GM23248 (cell line): ENCODE results near the gene TTYH3. TPM values are rescaled to one million over a fixed set of nuclear protein-coding genes. Genes with fewer than 3 reads are reported as not detected.

Source experiments
- DNase-seq: peaks from one replicate; pipeline ENCODE4 v3.0.0-alpha.2; 2015
- H2AFZ ChIP-seq: fragments of 200-600 bp; sonication (generic); 2 replicates; pipeline ENCODE4 v1.6.1; 2016; ENCODE audit warnings: antibody characterized with exemption
- H3F3A ChIP-seq: fragments of 200-600 bp; sonication (generic); 2 replicates; pipeline ENCODE4 v1.6.1; 2016; ENCODE audit warnings: mild to moderate bottlenecking, antibody characterized with exemption, mixed run types; ENCODE audit not compliant: insufficient read depth
- H3K27ac ChIP-seq: fragments of 200-600 bp; sonication (generic); 2 replicates; pipeline ENCODE4 v1.5.1; 2016; ENCODE audit warnings: mild to moderate bottlenecking
- H3K27me3 ChIP-seq: fragments of 200-600 bp; sonication (generic); replicated peaks from 2 replicates; pipeline ENCODE4 v1.6.1; 2016; ENCODE audit warnings: mild to moderate bottlenecking; ENCODE audit not compliant: insufficient read depth
- H3K36me3 ChIP-seq: fragments of 200-600 bp; sonication (generic); 2 replicates; pipeline ENCODE4 v1.6.1; 2016; ENCODE audit warnings: low read depth, mild to moderate bottlenecking
- H3K4me1 ChIP-seq: fragments of 200-600 bp; sonication (generic); 2 replicates; pipeline ENCODE4 v1.6.1; 2016; ENCODE audit warnings: mild to moderate bottlenecking; ENCODE audit not compliant: insufficient read depth
- H3K4me2 ChIP-seq: fragments of 200-600 bp; sonication (generic); one replicate; pipeline ENCODE4 v1.6.1; 2016; ENCODE audit warnings: mild to moderate bottlenecking; ENCODE audit not compliant: unreplicated experiment
- H3K4me3 ChIP-seq: fragments of 200-600 bp; sonication (generic); 2 replicates; pipeline ENCODE4 v1.5.1; 2016; ENCODE audit warnings: mild to moderate bottlenecking
- H3K79me2 ChIP-seq: fragments of 200-600 bp; sonication (generic); 2 replicates; pipeline ENCODE4 v1.6.1; 2016; ENCODE audit warnings: mild to moderate bottlenecking; ENCODE audit not compliant: insufficient read depth
- H3K9ac ChIP-seq: fragments of 200-600 bp; sonication (generic); 2 replicates; pipeline ENCODE4 v1.6.1; 2016; ENCODE audit warnings: mild to moderate bottlenecking
- H3K9me2 ChIP-seq: fragments of 200-600 bp; sonication (generic); 2 replicates; pipeline ENCODE4 v1.6.1; 2016; ENCODE audit warnings: mixed run types, mild to moderate bottlenecking, moderate library complexity; ENCODE audit not compliant: insufficient read depth
- H3K9me3 ChIP-seq: fragments of 200-600 bp; sonication (generic); one replicate; pipeline ENCODE4 v1.6.1; 2017; ENCODE audit warnings: low read depth
- H4K20me1 ChIP-seq: fragments of 200-600 bp; sonication (generic); 2 replicates; pipeline ENCODE4 v1.6.0; 2016; ENCODE audit not compliant: insufficient read depth
- EZH2 ChIP-seq: fragments of 200-600 bp; sonication (generic); IDR thresholded peaks from 2 replicates; pipeline ENCODE4 v1.6.1; 2018; ENCODE audit warnings: antibody characterized with exemption, mild to moderate bottlenecking; ENCODE audit not compliant: insufficient read depth, poor library complexity, severe bottlenecking
- EZH2phosphoT487 ChIP-seq: fragments of 200-600 bp; sonication (generic); IDR thresholded peaks from 2 replicates; pipeline ENCODE4 v1.6.1; 2018; ENCODE audit warnings: antibody characterized with exemption, moderate library complexity, mild to moderate bottlenecking, low read depth; ENCODE audit not compliant: insufficient read depth
- WGBS, 2 experiments: methylation state at CpG; one replicate each; pipeline ENCODE4 v1.1.6; 2015 to 2017; ENCODE audit warnings: low lambda C conversion rate in 2 of 2, low coverage in 1 of 2; ENCODE audit errors: missing lambda C conversion rate in 2 of 2; 5-methylcytosine and 5-hydroxymethylcytosine counted together
- in situ Hi-C: fragments of 300-500 bp; cut with MboI; formaldehyde crosslinking; loops from 2 replicates; pipeline ENCODE4 v1.15.0; 2020
- polyA plus RNA-seq: library from polyadenylated mRNA; unstranded; fragments of >200 nt; fragmentation: Nextera tagmentation; extraction: Ambion mirVana; gene quantifications from 2 replicates; pipeline ENCODE4 v1.2.1, GENCODE V29; 2016
- total RNA-seq: library from RNA; depleted of rRNA; stranded (reverse); fragments of >200 nt; shearing (Covaris generic); gene quantifications from 2 replicates; pipeline ENCODE4 v1.2.3, GENCODE V29; 2014

Gene TTYH3
- total and polyA plus RNA-seq, 2 experiments from 2014 or later = 25.3 to 46.0 TPM

DNA sequence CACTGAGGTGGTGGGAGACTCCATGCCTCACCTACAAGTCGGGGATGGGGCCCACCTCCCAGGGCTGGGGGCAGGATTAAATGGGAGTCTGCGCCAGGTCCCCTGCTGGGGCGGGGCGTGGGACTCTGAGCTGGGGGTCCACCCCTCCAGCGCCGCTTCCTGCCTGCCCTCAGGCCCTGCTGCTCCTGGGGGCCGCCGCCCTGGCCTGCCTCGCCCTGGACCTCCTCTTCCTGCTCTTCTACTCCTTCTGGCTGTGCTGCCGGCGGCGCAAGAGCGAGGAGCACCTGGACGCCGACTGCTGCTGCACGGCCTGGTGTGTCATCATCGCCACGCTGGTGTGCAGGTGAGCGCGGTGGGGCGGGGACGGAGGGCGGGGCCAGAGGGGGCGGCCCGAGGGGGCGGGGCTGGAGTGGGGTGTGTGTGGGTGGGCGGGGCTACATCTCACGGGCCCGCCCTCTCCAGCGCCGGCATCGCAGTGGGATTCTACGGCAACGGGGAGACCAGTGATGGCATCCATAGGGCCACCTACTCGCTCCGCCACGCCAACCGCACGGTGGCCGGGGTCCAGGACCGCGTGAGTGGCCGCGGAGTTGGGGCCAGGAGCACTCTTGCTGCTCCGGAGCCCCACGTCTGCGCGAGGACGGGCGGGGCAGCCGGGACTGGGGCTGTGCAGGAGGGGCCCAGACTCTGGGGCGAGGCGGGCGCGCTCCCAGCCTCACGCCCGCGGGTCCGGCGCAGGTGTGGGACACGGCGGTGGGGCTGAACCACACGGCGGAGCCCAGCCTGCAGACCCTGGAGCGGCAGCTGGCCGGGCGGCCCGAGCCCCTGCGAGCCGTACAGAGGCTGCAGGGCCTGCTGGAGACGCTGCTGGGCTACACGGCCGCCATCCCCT, 15.1 kb downstream of the TTYH3 start:
- H2AFZ ChIP-seq = no peak overlapping the region

DNA sequence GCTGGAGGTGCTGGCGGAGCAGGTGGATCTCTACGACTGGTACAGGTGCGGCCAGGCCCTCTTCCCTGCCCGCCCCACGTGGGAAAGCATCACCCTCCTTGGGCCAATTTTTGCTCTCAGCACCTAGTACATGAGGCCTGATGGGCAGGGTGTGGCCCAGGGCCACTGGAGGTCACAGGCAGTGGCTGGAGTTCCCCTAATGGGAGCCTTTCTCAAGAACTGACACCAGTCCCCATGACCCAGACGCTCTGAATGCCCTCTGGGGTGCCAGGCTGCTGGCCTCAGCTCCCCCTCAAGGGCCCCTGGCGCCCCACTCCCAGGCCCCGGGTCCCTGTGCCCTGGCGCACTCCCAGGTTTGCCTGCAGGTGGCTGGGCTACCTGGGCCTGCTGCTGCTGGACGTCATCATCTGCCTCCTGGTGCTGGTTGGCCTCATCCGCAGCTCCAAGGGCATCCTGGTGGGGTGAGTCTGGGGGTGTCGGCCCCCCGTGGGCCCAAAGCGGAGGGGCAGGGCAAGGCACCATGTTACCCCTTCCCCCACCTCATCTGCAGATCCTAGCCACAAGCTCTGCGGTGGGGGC, 15.9 kb downstream of the TTYH3 start:
- Histone ChIP-seq H3K27ac (no peak overlapping the region), H4K20me1 (no peaks in the 10 kb centered on the region), H3K36me3 (no peaks in the 10 kb centered on the region), H3K79me2 (no peaks in the 10 kb centered on the region), H3K9me3 (no peaks in the 10 kb centered on the region), H3K4me3 (no peak overlapping the region), H2AFZ (no peak overlapping the region), H3K4me1 (peaks cover 3% of the 10 kb centered on the region; the same call in 1 of the 2 replicates), H3K27me3 (no peaks in the 10 kb centered on the region), H3K9ac (no peak overlapping the region), H3K4me2 (no peak overlapping the region), H3K9me2 (no peaks in the 10 kb centered on the region), H3F3A (no peaks in the 10 kb centered on the region)
- WGBS, 2 experiments = 81 to 87% methylated on average over 6 to 15 of the region's 15 CpGs
- no peak for TF ChIP-seq EZH2
- TF ChIP-seq EZH2phosphoT487 = no peak
- no peak for DNase-seq
- in situ Hi-C loops = no loop called here

More for the DNA sequence above, 15.1 kb downstream of the TTYH3 start:
- DNase-seq = no peak
- Histone ChIP-seq H3K9me3 (no peaks in the 10 kb centered on the region), H4K20me1 (no peaks in the 10 kb centered on the region), H3K9ac (no peak overlapping the region), H3K36me3 (no peaks in the 10 kb centered on the region), H3K4me3 (no peak overlapping the region), H3K27me3 (no peaks in the 10 kb centered on the region), H3K4me2 (no peak overlapping the region), H3K79me2 (no peaks in the 10 kb centered on the region), H3F3A (0 out of 2 replicates have a peak, but pooled peaks cover 4% of the 10 kb centered on the region), H3K9me2 (no peaks in the 10 kb centered on the region), H3K27ac (no peak overlapping the region), H3K4me1 (peaks cover 6% of the 10 kb centered on the region)
- TF ChIP-seq EZH2 (no peak), EZH2phosphoT487 (no peak)
- WGBS, 2 experiments = 79 to 86% methylated on average over 41 to 68 of the region's 73 CpGs
- in situ Hi-C loops = no loop called here

GRCh38 chr7:2649139-2649838, 17.5 kb downstream of the TTYH3 start:
- WGBS, 2 experiments = 85 to 87% methylated on average over 18 of the region's 18 CpGs
- H3K4me3 ChIP-seq = no peak overlapping the region
- no peak for TF ChIP-seq EZH2phosphoT487
- TF ChIP-seq EZH2 = no peak
- no peaks in the 10 kb centered on the region for H3K9me2 ChIP-seq
- no peak overlapping the region for H3K27ac ChIP-seq
- H3K36me3 ChIP-seq = no peaks in the 10 kb centered on the region
- no peaks in the 10 kb centered on the region for H4K20me1 ChIP-seq
- H3K27me3 ChIP-seq = no peaks in the 10 kb centered on the region
- H2AFZ ChIP-seq = no peak overlapping the region
- in situ Hi-C loops = no loop called here
- no peaks in the 10 kb centered on the region for H3F3A ChIP-seq
- H3K4me1 ChIP-seq = peaks cover 3% of the 10 kb centered on the region; the same call in 1 of the 2 replicates
- H3K79me2 ChIP-seq = no peaks in the 10 kb centered on the region
- DNase-seq = no peak
- H3K4me2 ChIP-seq = no peak overlapping the region
- H3K9ac ChIP-seq = no peak overlapping the region
- no peaks in the 10 kb centered on the region for H3K9me3 ChIP-seq

- H3K4me2 ChIP-seq = no peak overlapping the region
- no peak for TF ChIP-seq EZH2
- no peak for TF ChIP-seq EZH2phosphoT487
- H2AFZ ChIP-seq = no peak overlapping the region
- H3K9me2 ChIP-seq = no peaks in the 10 kb centered on the region
- H3K79me2 ChIP-seq = no peaks in the 10 kb centered on the region
- no peaks in the 10 kb centered on the region for H3K9me3 ChIP-seq
- H3K4me3 ChIP-seq = no peak overlapping the region
- no peak overlapping the region for H3K9ac ChIP-seq
- no peaks in the 10 kb centered on the region for H3K27me3 ChIP-seq
- H4K20me1 ChIP-seq = no peaks in the 10 kb centered on the region
- 87 to 93% methylated on average over 11 of the region's 11 CpGs for WGBS, 2 experiments
- no peaks in the 10 kb centered on the region for H3K36me3 ChIP-seq
- DNase-seq = no peak
- in situ Hi-C loops = no loop called here
- H3F3A ChIP-seq = no peaks in the 10 kb centered on the region
- peaks cover 2% of the 10 kb centered on the region; the same call in 1 of the 2 replicates for H3K4me1 ChIP-seq
- H3K27ac ChIP-seq = no peak overlapping the region
Observed at GRCh38 chr7:2649991-2650390, 18.2 kb downstream of the TTYH3 start.
